ENCODE data around the gene CCDC9. TPM values are rescaled to one million over a fixed set of nuclear protein-coding genes. Genes with fewer than 3 reads are reported as not detected.

CCDC9 gene
- total and polyA plus RNA-seq, 2 donors (not counting 1 experiment from before 2014, with no cell fraction given) = 7.2 to 8.1 TPM

DNA sequence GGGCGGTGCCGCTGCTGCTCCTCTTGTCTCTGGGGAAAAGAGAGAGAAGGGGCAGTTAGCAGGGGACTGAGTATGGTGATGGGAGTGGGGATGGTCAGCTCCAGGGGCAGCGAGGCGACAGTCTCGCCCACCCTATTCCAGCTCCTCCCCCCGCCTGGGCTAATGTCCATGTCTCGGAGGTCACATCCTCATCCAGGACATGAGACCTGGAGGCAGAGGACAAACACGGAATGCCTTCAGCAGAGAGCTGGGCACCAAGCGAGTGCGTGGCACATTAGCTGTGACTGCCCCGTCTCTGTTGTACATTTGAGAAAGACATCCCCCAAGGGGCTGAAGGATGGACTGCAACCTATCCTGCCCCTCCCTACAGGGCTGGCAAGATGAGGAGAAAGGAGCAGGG is 34.4 kb upstream of the CCDC9 start:
- Histone ChIP-seq H3K36me3 (ENCODE audit: control insufficient read depth, insufficient read depth, low read length) (peaks cover 17% of the 10 kb centered on the region), H3K27ac (ENCODE audit: insufficient read depth, low read length) (no peak overlapping the region), H4K20me1 (ENCODE audit: control insufficient read depth, extremely low read depth, insufficient read depth, low read length) (no peaks in the 10 kb centered on the region), H3K79me2 (ENCODE audit: control insufficient read depth, insufficient read depth, low read length) (peaks cover 1% of the 10 kb centered on the region), H3K4me3 (replicated peaks in 1 of 4; ENCODE audit: control extremely low read depth in 1 of 4, insufficient read depth in 1 of 4, low read depth in 3 of 4, low read length in 4 of 4) (no peak overlapping the region), H3K9me3 (ENCODE audit: control insufficient read depth, insufficient read depth, low read depth, low read length) (no peaks in the 10 kb centered on the region), H3K9ac (ENCODE audit: insufficient read depth, low read length) (no peak overlapping the region), H2AFZ (ENCODE audit: low read length) (no peak overlapping the region), H3K27me3 (ENCODE audit: control insufficient read depth, insufficient read depth, low read length) (no peaks in the 10 kb centered on the region), H3K4me2 (ENCODE audit: extremely low read depth, insufficient read depth, low read length) (no peak overlapping the region), H3K4me1 (ENCODE audit: control insufficient read depth, extremely low read depth, insufficient read depth, low read length) (peaks cover 8% of the 10 kb centered on the region)
- TF ChIP-seq EZH2 (IDR thresholded peaks at IDR 0.05; ENCODE audit: low read length, missing control alignments) = no peak
- no peak for DNase-seq (ENCODE audit: low read depth in 2 of 2)

DNA sequence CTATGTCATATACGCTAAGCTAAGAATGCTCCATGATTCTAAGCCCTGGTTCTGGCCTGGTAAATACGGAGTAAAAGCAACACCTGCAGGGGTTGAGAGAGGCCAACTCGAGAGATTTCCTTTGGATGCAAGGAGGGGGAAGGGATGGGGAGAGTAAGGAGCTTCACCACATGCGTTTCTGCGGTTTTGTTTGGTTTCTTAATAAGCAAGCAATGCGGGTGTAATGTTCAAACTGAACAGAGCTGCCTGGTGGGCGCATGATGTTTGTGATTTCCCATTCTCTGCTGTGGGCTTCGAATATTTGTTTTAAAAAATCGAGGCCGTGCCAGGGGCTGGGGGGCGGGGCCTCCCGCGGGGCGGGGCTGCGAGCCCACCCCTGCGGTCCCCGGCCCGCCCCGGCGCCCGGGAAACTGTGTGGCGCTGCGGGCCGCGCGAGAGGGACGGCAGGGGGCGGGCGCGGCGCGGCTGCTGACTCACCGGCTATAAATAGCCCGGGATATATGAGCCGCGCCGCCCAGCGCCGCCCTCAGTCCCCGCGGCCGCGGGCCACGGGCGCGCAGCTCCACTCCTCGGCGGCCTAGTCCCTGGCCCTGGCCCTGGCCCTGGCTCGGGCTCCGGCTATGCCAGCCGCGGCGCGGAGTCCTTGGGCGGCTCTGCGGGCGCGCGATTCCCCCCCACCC is 30.4 kb upstream of the CCDC9 start:
- H3K4me1 ChIP-seq (ENCODE audit: control insufficient read depth, extremely low read depth, insufficient read depth, low read length) = peaks cover 20% of the 10 kb centered on the region

DNA sequence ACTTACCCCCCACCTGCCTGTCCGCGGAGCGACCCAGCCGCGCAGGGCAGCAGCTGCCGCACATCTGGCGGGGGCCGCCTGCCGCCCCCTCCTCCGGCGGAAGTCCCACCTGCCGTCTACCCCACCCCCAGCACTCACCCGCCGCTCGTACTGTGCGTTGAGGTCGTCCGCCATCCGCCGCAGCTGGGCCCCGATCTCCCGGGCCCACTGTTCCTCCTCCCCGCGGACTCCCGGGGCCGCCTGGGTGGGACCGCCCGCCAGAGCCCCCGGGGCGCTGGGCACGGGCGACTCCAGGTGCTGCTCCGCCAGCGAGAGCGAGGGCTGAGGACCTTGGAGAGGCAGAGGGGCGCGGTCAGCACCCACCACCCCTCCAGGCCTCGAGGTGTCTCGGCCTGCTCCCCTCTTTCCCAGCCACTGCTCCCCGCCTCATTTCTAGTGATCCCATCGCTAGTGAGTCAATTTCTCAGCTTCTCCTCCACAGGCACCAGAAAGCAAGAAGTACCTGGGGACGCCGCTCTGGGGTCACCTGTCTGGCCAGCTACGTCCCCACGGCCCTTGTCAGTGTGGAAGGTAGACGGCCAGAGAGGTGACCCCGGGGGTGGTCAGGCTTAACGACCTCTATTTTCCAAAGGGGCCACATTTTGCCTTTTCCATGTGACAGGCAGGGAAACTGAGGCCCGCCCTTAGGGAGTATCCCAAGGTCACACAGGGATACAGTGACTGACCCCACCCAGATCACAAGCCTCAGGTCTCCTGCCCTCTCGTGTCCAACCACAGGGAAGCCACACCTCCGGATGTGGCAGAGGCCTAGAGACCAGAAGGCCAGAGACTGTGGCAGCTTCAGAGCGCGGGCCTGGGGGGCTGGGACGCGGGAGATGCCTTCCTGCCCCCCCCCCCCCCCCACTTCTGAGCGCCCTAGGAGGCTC is 29.6 kb upstream of the CCDC9 start:
- Histone ChIP-seq H4K20me1 (ENCODE audit: control insufficient read depth, extremely low read depth, insufficient read depth, low read length) (no peaks in the 10 kb centered on the region), H3K27me3 (ENCODE audit: control insufficient read depth, insufficient read depth, low read length) (no peaks in the 10 kb centered on the region), H3K27ac (ENCODE audit: insufficient read depth, low read length) (peak overlapping the region; percentile 97), H3K36me3 (ENCODE audit: control insufficient read depth, insufficient read depth, low read length) (peaks cover 6% of the 10 kb centered on the region), H3K4me2 (ENCODE audit: extremely low read depth, insufficient read depth, low read length) (peak overlapping the region; percentile 67), H2AFZ (ENCODE audit: low read length) (no peak overlapping the region), H3K79me2 (ENCODE audit: control insufficient read depth, insufficient read depth, low read length) (peaks cover 23% of the 10 kb centered on the region), H3K4me1 (ENCODE audit: control insufficient read depth, extremely low read depth, insufficient read depth, low read length) (peaks cover 22% of the 10 kb centered on the region), H3K9ac (ENCODE audit: insufficient read depth, low read length) (peak overlapping the region; percentile 67), H3K9me3 (ENCODE audit: control insufficient read depth, insufficient read depth, low read depth, low read length) (no peaks in the 10 kb centered on the region), H3K4me3 (replicated peaks in 1 of 4; ENCODE audit: control extremely low read depth in 1 of 4, insufficient read depth in 1 of 4, low read depth in 3 of 4, low read length in 4 of 4) (peak overlapping the region; percentile 12 to 99 (median 52))
- no peak for TF ChIP-seq EZH2 (IDR thresholded peaks at IDR 0.05; ENCODE audit: low read length, missing control alignments)
- TF ChIP-seq, protein P1, sequence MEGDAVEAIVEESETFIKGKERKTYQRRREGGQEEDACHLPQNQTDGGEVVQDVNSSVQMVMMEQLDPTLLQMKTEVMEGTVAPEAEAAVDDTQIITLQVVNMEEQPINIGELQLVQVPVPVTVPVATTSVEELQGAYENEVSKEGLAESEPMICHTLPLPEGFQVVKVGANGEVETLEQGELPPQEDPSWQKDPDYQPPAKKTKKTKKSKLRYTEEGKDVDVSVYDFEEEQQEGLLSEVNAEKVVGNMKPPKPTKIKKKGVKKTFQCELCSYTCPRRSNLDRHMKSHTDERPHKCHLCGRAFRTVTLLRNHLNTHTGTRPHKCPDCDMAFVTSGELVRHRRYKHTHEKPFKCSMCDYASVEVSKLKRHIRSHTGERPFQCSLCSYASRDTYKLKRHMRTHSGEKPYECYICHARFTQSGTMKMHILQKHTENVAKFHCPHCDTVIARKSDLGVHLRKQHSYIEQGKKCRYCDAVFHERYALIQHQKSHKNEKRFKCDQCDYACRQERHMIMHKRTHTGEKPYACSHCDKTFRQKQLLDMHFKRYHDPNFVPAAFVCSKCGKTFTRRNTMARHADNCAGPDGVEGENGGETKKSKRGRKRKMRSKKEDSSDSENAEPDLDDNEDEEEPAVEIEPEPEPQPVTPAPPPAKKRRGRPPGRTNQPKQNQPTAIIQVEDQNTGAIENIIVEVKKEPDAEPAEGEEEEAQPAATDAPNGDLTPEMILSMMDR (conservative IDR thresholded peaks at IDR 0.05 in 1 of 2, IDR thresholded peaks at IDR 0.05 in 1 of 2; ENCODE audit: low read depth in 1 of 2, low read length in 2 of 2) = no peak
- peak; percentile 62 to 79 for DNase-seq (ENCODE audit: low read depth in 2 of 2)

More for the DNA sequence above, 30.4 kb upstream of the CCDC9 start:
- peak overlapping the region in 1 of 4 experiments; percentile 99 for H3K4me3 ChIP-seq (replicated peaks in 1 of 4; ENCODE audit: control extremely low read depth in 1 of 4, insufficient read depth in 1 of 4, low read depth in 3 of 4, low read length in 4 of 4)
- TF ChIP-seq, protein P1 (conservative IDR thresholded peaks at IDR 0.05 in 1 of 2, IDR thresholded peaks at IDR 0.05 in 1 of 2; ENCODE audit: low read depth in 1 of 2, low read length in 2 of 2) = no peak
- TF ChIP-seq EZH2 (IDR thresholded peaks at IDR 0.05; ENCODE audit: low read length, missing control alignments) = no peak
- DNase-seq (ENCODE audit: low read depth in 2 of 2) = peak; percentile 79 to 87
- H3K9ac ChIP-seq (ENCODE audit: insufficient read depth, low read length) = peak overlapping the region; percentile 67
- H3K27ac ChIP-seq (ENCODE audit: insufficient read depth, low read length) = peak overlapping the region; percentile 97
- H4K20me1 ChIP-seq (ENCODE audit: control insufficient read depth, extremely low read depth, insufficient read depth, low read length) = no peaks in the 10 kb centered on the region
- H3K79me2 ChIP-seq (ENCODE audit: control insufficient read depth, insufficient read depth, low read length) = peaks cover 23% of the 10 kb centered on the region
- H3K36me3 ChIP-seq (ENCODE audit: control insufficient read depth, insufficient read depth, low read length) = peaks cover 13% of the 10 kb centered on the region
- H3K27me3 ChIP-seq (ENCODE audit: control insufficient read depth, insufficient read depth, low read length) = no peaks in the 10 kb centered on the region
- no peaks in the 10 kb centered on the region for H3K9me3 ChIP-seq (ENCODE audit: control insufficient read depth, insufficient read depth, low read depth, low read length)
- H3K4me2 ChIP-seq (ENCODE audit: extremely low read depth, insufficient read depth, low read length) = peak overlapping the region; percentile 67
- no peak overlapping the region for H2AFZ ChIP-seq (ENCODE audit: low read length)

All from fibroblast of lung (primary cell).